ENCODE data around the gene TIGD2.

DNA sequence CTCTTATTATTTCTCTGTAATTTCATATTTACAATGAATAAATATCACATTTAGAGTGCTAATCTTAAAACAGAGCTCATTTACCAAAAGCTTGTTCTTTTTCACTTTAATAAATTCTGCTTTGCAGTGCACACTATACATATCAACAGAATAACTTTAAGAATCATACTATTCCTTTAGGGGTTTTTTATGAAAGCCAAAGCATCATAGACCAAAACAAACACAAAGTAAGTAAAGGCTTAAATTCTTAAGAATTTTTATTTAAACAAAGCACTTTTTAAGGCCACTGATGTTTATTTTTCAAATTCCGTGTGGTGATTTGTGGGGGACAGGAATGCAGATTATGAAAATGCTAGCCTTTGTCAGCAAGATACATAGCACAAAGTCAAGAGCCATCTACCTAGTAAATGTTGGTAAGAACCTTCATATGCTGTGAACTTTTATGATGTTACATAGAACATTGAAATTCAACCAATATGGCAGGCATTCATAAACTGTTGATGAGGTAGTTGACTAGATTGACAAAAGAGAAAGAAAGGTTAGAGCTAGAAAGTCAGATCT lies 17.8 kb downstream of the TIGD2 start:
- TF ChIP-seq POLR2A (IDR thresholded peaks at IDR 0.05) (no peak), EP300 (IDR thresholded peaks at IDR 0.05) (no peak)
- TF ChIP-seq, protein P1, sequence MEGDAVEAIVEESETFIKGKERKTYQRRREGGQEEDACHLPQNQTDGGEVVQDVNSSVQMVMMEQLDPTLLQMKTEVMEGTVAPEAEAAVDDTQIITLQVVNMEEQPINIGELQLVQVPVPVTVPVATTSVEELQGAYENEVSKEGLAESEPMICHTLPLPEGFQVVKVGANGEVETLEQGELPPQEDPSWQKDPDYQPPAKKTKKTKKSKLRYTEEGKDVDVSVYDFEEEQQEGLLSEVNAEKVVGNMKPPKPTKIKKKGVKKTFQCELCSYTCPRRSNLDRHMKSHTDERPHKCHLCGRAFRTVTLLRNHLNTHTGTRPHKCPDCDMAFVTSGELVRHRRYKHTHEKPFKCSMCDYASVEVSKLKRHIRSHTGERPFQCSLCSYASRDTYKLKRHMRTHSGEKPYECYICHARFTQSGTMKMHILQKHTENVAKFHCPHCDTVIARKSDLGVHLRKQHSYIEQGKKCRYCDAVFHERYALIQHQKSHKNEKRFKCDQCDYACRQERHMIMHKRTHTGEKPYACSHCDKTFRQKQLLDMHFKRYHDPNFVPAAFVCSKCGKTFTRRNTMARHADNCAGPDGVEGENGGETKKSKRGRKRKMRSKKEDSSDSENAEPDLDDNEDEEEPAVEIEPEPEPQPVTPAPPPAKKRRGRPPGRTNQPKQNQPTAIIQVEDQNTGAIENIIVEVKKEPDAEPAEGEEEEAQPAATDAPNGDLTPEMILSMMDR (IDR thresholded peaks at IDR 0.05), result no peak
